Measurements from ENCODE around the gene TP63.

The TP63 gene

DNA sequence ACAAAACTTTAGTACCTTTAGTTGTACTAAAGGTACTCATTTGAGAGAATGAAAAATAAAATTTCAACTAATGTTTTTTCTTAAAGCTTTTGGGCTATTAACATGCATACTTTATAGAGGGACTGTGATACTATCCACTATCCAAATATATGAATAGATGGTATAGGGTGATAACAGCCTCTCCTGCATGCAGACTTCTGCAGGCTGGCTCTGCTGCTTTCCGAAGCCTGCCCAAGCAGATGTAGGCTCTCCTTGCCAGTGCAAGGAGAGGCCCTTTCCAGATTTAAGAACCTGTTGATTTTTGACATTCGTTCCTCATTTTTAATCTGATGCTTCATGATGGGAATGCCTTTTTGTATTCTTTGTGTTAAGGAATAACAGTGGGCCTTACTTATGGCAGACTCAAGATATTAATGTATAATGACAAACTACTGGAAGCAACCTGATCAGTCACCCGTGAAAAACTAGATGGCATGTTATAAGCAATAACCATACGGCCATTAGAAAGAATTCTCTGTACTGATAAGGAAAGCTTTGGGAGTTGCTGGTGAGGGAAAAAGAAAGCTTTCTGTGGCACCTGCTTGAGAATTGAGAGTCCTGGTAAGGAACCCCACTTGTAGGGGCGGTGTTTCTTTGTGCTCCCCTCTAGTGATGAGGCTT, 181.7 kb downstream of the TP63 start:
- DNase-seq (ENCODE audit: low read depth): no peak

- no peak for DNase-seq (ENCODE audit: low read depth)
These were observed 182.6 kb downstream of the TP63 start for GRCh38 chr3:189813647-189814240.

DNA sequence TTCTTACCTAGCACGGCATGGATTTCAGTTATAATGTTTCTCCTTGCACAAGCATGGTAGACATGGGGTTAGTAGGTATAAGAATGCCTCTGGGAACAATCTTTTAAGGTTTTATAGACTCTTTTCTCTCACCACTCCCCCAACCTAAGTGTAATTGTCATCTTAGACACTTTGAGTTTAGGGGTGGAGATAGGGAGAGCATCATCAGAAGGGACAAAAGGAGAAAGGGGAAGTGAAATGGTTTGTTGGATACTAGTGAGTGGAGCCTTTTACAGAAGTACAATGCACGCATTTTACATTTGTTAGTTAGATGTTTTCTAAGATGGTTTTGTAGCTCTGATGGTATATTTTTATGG, 189.2 kb downstream of the TP63 start:
- DNase-seq (ENCODE audit: low read depth): no peak

- DNase-seq (ENCODE audit: low read depth): no peak
These were observed 190.1 kb downstream of the TP63 start for GRCh38 chr3:189821262-189821661.

DNA sequence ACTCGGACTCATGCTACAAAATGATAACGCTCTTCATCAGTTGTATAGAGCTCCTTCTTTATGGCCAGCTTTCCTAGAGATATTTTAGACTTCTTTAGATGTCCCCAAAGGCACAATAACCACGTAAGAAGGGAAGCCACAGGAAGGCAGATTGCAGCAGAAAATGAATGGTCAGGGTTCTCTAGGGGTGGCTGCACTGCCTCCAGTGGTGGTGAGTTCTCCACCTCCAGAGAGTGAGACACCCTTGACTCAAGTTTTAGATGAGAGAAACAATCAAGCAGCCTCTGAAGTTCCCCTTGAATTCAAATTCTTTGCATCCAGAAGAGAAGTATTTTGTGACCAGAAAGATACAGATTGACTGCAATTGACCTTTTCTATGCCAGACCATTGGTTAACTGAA, 191.5 kb downstream of the TP63 start:
- no peak for DNase-seq (ENCODE audit: low read depth)

DNA sequence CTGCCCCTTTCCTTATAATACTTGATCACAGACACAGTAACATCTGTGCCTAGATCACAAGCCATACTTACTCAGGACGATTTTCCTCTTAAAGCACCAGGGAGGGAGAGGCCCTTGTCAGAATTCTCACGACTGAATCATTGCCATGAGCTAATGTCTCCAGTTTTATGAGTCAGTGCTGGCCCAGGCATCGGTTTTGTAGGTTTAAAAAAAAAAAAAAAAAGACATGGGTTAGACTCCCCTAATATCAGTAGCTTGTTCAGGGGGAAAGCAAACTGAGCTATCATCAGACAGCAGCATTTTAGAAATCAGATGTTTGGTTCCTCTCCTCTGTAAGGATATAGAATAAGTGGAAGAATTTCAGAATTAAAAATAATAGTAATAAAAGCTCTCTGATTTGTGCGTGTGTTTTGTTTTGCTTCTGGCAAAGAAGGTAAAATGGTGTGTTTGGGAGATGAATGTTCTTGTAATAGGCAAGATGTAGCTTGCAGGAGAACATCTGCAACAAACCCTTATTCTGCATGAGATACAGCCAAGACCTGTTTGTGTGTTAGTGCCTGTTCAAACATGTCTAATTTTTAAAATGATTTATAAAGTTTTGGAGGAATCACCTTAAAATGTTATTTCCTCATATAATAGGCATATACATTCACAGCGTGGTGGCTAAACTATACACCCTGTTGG, 193.6 kb downstream of the TP63 start:
- DNase-seq (ENCODE audit: low read depth): no peak

GRCh38 chr3:189826566-189826965, 195.4 kb downstream of the TP63 start:
- DNase-seq (ENCODE audit: low read depth): no peak

DNA sequence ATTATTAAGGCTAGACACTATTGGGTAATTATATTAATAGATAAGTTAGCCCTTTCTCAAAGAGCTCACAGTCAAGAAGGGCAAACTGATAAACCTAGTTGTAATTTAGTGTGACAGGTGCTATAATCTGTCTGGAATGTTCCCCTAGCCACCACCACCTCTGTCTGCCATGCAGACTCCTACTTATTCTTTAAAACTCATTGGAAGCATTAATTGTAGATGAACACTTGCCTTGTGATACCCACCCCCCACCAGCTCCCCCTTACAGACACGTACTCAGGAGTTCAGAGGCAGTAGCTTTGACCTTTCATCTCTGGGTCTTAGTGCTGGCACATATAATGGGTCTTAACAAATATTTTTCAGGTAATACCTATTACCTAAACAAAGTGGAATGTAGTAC, 195.9 kb downstream of the TP63 start:
- DNase-seq (ENCODE audit: low read depth): no peak

DNA sequence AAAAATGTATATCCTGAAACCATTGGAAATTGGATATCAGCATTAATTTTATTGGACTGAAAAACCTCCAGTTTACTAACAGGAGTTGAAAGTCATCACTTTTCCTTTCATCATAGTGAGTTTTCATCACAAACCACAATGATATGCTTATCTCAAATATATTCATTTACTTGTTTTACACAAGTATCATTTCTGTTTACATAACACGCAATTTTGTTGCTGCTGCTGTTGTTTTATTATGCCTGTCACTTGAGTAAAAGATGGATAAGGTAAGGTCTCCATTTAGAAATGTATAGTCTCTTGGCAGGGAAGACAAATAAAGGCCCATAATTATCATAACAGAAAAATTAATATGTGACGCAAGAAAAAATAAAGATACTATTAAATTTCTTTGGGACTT, 199.2 kb downstream of the TP63 start:
- no peak for DNase-seq (ENCODE audit: low read depth)

DNA sequence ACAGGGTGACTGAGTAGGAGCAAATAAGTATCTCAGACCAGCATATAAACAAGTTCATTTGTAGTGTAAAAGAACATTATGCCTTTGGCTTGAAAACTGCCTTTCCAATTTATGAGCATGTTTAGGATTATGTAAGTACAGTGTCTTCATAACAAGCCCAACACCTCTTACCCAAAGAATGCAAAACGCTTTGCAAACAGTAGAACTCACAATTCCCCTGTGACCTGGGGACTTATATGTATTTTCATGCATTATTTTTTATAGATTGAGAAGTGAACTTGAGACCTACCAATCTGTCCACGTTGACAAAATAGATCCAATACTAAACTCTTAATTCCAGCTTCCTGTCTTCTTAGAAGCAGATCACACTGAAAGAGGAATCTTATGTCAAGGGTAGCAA, 202.1 kb downstream of the TP63 start:
- no peak for DNase-seq (ENCODE audit: low read depth)

- DNase-seq (ENCODE audit: low read depth): no peak
These were observed 202.8 kb downstream of the TP63 start for GRCh38 chr3:189833996-189834395.

- no peak for DNase-seq (ENCODE audit: low read depth)
These were observed 203.3 kb downstream of the TP63 start for GRCh38 chr3:189834462-189834861.

DNA sequence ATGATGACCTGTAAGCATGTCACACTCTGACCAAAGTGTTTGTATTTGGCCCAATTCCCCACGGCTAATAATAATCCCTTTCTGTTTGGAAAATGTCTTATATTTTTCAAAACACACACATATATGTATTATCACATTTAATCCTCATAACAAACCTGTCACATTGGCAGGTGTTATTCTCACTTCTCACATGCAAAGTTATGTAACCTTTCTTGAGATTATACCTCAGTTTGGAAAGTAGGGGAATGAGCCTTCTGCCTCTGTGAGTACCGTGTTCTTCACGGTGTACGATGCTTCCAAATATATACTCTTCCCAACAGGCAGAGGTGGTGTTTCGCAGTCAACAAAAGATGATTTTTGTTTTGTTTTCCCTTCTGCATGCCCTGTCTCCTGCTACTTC, 205.6 kb downstream of the TP63 start:
- no peak for DNase-seq (ENCODE audit: low read depth)

DNA sequence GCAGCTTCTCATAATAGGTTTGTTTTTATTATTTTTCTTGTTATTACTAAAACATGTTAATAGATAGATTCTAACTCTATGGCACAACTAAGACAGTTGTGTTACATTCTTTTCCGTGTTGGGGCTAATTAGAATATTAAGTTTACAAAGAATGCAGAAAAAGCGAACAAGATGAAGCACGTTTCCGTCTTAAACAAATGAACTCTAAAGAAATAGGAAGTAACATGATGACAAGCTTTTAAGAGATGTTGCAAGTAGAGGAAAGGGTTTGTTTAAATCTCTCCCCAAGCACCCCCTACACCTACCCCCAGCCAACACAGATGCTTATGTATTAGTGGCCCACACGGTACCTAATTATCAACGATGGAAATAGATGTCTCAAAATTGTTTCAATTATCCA, 207.1 kb downstream of the TP63 start:
- no peak for DNase-seq (ENCODE audit: low read depth)

DNA sequence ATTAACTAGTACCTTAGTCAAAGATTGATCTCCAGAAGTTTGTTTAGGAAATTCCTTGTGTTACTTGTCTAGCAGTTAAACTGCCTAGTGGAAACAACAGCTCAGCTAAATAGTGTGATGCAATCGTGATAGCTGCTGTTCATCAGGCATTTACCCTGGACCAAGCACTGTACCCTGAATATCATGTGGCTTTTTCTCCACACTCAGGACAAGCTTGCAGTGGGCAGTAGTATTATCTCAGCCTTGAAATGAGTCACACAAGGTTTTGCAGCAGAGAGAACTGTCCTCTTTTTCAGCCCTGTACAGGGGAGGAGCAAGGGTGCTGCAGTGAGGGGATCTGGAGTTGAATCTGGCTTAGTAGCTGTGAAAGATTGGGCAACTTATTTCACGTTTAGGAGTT, 208.4 kb downstream of the TP63 start:
- DNase-seq (ENCODE audit: low read depth): no peak

- DNase-seq (ENCODE audit: low read depth): no peak
These were observed 210.4 kb downstream of the TP63 start for GRCh38 chr3:189841473-189842205.

DNA sequence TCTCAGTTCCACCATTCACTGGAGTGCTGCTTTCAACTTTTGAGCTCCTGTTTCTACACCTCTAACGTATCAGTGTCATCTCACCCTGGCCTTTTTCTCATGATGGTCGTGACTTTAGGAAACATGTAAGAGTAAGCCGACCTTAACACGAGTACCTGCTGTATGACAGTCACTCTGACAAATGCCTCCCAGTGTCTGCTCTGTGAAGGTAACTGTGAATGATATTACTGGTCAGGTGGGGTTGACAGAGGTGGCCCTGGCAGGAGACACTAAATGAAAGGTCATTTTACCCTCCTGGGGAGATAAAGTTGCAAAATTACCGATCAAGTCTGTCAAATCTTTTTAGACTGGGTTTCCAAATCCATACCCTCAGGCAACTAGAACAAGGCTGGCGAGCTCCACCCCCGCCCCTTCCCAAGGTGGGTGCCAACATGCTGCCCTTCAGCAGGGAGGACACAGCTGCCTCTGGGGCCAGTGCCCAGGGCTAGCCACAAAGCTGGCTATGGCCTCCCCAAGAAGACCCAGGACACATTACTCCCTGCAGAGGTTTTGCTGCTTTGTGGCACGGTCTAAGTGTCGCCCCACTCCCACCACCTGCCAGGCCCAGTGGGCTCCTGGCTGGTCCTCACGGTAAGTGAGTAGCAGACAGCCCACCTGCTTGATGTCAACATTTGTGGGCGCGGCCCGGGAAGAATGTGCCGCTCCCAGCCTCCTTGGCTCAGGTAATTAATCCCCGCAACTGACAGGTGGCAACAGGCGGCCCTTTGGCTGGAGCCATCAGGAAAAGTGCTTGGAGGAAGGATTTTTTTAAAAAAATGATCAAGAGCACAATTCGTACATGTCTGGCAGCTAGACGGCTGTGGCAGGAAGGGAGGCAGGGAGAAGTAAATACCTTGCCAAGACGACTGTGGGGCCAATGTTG, 211.8 kb downstream of the TP63 start:
- no peak for DNase-seq (ENCODE audit: low read depth)

DNA sequence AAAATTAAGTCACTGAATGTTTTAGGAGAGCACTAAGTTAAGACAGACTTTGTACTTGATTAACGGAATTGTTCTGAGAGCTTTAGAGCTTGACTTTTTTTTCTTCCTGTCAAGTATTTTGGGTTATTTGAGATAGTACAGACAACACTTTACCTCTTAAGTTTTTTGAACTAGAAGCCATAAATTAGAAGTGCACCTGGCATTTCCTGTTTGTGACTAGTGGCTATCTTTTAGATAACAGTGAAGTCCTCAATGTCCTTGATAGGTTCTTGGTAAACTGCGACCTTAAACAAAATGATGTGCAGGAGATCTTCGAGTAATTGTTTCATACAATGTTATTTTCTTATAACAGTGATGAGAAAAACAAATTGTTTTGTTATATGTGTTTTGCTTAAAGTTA, 213.9 kb downstream of the TP63 start:
- no peak for DNase-seq (ENCODE audit: low read depth)

GRCh38 chr3:189848395-189849040, 217.3 kb downstream of the TP63 start:
- DNase-seq (ENCODE audit: low read depth): no peak

DNA sequence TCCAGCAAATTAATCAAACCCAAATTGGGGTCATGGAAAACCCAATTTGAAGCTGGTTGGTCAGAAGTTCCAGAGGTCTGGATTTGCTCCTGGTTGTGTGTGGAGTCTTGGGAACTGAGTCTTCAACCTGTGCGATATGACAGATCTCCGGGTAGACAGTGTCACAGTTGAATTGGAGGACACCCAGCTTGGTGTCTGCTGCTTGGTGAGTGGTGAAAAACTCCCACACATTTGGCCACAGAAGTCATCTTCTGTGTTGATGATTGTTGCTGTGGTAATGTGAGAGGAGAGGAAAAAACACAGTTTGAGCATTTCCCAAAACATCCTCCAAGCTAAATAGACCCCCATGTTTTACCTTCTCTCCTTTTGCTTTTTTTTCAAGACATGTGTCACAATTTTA, 218.1 kb downstream of the TP63 start:
- no peak for DNase-seq (ENCODE audit: low read depth)

- DNase-seq (ENCODE audit: low read depth): no peak
These were observed 220.5 kb downstream of the TP63 start for GRCh38 chr3:189851682-189852081.

- DNase-seq (ENCODE audit: low read depth): no peak
These were observed 222.7 kb downstream of the TP63 start for GRCh38 chr3:189853906-189854305.

Measured in T-helper 22 cell (primary cell).